Muscle of back (tissue), 11 donors: Measurements from ENCODE around the gene TFCP2L1. TPM values are rescaled to one million over a fixed set of nuclear protein-coding genes. Genes with fewer than 3 reads are reported as not detected.
A peak's percentile ranks its signal among the peaks of the same experiment; 100 is the strongest.

ENCODE experiments used
- DNase-seq, 3 donors: peaks; one replicate each; pipeline versions ENCODE4 v3.0.0 to v3.0.0-alpha.2; 2013
- polyA plus RNA-seq, 10 donors: library from polyadenylated mRNA; unstranded; fragments of 120-200 nt; gene quantifications; one replicate each; pipeline ENCODE4 v1.2.1, GENCODE V29; 2013; ENCODE audit not compliant: insufficient read length in 10 of 10

Gene TFCP2L1
- polyA plus RNA-seq, 10 donors, result 0.09 to 0.90 (median 0.14) TPM

DNA sequence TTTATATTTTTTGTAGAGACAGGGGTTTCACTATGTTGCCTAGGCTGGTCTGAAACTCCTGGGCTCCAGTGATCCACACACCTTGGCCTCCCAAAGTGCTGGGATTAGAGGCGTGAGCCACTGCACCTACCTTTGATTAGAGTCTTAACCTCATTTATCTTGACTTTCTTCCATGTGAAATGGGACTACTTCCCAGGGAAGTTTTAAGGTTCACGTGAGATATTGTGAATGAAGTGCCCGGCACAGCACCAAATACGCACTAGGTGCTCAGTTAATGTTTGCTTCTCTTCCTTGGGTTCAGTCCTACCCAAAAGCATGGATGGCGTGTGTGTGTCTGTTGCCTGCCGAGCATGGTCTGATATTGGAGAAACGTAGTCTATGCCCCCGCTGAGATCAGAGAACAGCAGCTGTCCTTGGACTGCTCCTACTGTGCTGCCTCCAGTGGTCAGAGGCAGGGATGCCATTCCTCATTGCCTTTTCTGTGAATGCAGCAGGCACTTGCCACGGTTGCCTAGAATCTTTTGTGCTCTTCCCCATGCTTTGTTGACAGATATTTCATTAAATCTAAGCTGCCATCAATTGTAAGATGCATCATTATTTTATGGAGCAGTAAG, 12.3 kb upstream of the TFCP2L1 start:
- DNase-seq, result peak in 2 of 3 donors; percentile 4 to 27

DNA sequence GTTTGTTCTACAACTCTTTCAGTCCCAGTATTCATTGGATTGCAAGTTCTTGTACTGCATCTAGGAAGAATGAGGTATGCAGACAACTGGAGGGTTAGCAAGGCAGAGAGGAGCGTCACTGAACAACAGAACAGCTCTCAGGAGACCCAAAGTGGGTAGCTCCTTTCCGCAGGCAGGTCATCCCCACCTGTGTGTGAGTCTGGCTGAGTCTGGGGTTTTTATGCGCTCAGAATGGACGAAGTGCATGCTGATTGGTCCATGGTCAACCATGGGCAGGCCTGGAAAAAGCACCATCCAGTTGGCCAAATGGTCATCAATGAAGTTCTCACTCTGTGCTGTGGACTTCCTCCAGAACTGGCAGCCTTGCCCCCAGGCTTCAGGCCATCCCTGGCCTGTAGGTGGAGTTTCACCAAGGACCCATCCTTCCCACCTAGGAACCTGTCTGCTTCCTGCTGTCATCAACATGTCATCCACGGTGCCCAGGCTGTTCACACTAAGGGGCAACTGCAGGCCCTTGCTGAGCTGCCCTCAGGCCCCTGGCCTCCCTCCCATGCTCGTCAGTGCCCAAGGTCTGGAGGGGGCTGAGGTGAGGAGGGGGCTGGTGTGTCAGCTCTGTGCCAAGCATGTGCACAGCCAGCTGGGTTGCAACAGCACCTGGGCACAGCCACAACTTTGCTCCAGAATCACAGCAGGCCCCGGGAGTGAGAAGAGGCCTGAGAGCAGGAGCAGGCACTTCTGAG, 11.1 kb upstream of the TFCP2L1 start:
- no peak for DNase-seq

GRCh38 chr2:121294881-121295840, 10.2 kb upstream of the TFCP2L1 start:
- no peak for DNase-seq

DNA sequence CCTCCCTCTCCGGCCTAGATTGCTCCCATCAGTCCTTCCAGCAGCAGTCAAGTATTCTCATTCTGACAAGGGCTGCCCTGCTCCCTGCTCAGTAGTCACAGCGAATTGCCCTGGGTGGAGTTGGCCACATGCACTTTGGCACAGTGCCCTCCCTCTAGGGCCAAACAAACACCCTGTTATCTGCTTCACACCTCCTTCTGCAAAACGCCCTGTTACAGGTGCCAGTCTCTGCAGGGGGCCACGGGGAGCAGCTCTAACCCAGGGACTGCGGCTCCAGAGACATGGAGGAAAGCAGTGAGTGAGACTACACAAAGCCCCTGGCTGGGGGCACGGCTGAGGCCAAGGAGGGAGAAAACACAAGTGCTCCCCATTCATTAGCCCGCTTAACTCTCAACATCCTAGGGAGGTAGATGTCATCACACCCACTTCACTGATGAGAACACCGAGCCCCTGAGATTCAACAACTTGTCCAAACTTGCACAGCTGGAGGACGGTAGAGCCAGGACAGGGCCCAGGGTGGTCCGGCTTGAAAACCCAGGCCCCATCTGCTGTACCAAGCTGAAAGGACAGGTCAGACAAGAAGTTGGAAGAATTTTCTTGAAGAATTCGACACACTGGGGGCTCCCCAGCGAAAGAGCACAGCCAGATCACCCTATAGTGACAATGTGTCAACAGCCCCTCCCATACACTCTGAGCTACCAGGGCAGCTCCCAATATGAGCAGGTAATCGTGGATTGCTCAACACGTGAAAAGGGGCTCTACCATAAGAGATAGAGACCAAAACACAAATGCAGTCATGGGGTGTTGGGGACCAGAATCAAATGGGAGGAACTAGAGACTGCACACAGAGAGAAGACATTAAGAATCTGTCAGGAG, 8.7 kb upstream of the TFCP2L1 start:
- DNase-seq, result no peak

GRCh38 chr2:121291251-121291580, 6.2 kb upstream of the TFCP2L1 start:
- DNase-seq, result no peak

DNA sequence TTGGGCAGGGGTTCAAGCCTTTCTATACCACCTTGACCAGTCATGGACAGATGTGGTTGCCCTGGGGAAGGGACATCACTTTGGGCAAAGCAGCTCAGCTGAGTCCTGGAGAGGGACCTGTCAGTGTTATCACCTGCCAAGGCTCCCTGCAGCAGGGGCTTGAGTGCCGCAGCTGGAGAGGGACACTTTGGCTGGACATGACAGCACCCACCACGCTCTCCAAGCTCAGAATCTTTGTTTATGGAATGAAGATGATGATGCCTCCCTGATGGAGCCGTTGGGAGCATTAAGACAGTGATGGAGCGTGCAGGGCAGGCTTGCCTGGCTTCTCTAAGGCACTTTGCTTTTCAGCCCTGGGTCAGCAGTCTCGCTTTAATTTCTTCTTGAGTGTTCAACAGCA, 4.3 kb upstream of the TFCP2L1 start:
- no peak for DNase-seq

DNA sequence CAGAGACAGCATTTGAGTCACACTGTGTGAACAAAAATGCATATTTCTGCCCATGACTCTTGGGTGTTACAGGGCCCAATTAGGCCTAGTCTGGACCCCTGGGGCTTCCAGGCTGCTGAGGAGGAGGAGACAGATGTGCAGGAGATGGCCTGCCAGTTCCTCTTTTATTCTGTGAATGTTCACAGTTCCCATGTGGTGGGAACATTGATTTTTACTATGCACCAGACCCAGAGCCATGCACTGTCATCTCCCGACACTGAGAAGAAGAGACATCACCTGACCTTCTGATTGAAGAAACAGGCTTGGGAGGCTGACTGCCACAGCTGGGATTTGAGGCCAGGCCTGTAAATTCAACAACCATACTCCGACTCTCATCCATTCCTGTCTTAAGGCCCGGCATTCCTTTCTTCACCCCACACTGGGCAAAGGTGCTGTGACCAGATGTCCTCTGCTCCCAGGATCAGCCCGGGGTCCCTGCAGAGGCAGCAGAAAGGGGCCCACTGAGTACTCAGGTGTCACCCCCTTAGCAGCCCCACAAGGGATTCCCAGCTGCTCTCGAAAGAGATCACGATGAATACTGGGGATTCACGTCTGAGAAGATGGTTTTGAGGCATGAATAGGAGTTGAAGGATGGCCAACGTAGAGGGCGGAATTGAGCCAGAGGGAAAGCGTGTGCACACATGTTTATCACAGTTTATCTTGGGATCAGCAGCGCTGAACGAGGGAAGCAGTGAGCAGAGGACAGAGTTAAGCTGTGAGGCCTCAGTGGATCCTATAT, 3.6 kb upstream of the TFCP2L1 start:
- DNase-seq, result no peak

GRCh38 chr2:121287956-121288355, 3.0 kb upstream of the TFCP2L1 start:
- DNase-seq, result no peak

DNA sequence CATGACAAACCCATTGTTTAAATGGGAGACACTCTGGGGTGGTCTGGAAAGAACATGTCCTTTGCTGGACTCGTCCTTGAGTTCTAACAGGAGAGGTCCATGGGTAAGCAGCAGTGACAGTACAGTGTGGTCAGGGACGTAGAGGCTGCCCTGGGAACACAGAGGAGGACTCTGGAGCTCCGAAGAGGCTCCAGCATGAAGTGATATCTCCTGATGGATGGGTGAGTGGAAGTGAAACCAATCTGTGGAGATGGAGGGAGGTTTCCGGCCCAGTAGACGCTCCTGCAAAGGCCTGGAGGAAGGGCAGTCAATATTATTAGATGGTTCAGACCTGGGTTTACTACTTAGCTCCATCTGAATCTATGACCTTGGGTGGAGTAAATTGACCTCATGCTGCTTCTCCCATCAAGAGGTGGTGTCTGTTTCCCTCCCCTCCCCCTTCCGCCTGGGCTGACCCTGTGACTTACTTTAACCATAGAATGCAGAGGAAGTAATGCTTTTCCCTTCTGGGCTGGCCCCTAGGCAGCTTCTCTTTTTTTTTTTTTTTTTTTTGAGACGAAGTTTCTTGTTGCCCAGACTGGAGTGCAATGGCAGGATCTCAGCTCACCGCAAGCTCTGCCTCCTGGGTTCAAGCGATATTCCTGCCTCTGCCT, 2.3 kb upstream of the TFCP2L1 start:
- peak in 1 of 3 donors; percentile 42 for DNase-seq

GRCh38 chr2:121286506-121286905, 1.5 kb upstream of the TFCP2L1 start:
- DNase-seq, result no peak

DNA sequence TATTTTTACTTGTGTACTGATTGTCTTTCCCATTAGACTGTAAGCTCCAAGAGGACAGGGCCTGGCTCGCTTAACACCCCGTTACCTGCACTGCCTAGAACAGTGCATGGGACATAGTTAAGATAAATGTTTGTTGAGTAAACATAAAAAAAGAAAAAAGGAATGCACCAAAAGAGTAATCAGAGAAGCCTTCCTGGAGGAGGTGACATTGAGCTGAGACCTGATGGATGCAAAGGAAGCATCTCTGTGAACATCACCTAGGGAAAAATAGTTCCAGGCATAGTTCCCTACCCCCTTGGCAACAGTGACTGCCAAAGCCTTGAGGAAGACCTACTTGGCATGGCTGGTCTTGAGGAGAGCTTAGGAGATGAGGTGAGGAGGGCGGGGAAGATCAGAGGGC, 924 bp upstream of the TFCP2L1 start:
- no peak for DNase-seq

GRCh38 chr2:121283670-121284462, 1.1 kb downstream of the TFCP2L1 start:
- peak in 1 of 3 donors; percentile 25 for DNase-seq

GRCh38 chr2:121282800-121283385, 2.1 kb downstream of the TFCP2L1 start:
- no peak for DNase-seq

GRCh38 chr2:121281694-121282093, 3.3 kb downstream of the TFCP2L1 start:
- DNase-seq, result no peak

- no peak for DNase-seq
Observed at GRCh38 chr2:121281107-121281506, 3.9 kb downstream of the TFCP2L1 start.

- no peak for DNase-seq
Observed at GRCh38 chr2:121279476-121280220, 5.4 kb downstream of the TFCP2L1 start.

DNA sequence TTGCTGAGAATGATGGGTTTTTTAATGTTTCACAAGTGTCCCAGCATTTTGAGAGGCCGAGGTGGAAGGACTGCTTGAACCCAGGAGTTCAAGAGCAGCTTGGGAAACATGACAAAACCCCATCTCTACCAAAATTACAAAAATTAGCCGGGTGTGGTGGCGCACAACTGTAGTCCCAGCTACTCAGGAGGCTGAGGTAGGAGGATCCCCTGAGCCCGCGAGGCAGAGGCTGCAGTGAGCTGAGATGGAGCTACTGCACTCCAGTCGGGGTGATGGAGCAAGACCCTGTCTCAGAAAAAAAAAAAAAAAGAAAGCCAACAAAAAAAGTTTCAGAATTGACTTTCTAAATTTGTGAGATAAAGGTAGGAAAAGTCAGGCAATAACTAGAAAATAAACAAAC, 8.7 kb downstream of the TFCP2L1 start:
- no peak for DNase-seq

DNA sequence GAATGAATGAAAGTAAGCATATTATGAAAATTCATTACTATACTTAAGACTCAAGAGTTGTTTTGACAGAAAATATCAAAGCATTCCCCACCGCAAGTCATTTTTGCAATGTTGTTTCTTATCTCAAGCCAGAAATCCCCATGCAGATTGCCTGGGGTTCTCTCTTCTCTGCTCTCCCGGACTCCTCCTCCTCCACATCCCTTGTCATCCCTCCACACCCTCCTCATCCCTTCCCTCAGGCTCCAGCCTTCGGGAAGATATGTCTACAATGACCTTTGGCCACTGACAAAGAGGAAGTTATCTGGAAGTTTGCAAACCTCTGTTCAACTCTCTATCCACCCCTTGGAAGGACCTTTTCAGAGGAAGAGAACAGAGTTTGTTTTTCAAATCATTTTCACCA, 11.9 kb downstream of the TFCP2L1 start:
- DNase-seq, result no peak
